Neuronal stem cell (in vitro differentiated cells): ENCODE measurements around the gene ADO.

ENCODE experiments used
- DNase-seq: peaks from one replicate; pipeline ENCODE4 v3.0.0-alpha.2; 2013; ENCODE audit warnings: low spot score
- H2AFZ ChIP-seq: one replicate; pipeline ENCODE4 v1.6.1; 2013; ENCODE audit warnings: mild to moderate bottlenecking, low read length, inconsistent platforms
- H2AK5ac ChIP-seq: 2 replicates; pipeline ENCODE4 v1.6.1; 2013; ENCODE audit warnings: low read depth, mild to moderate bottlenecking, inconsistent platforms, low read length, moderate library complexity, mixed read lengths
- H2BK120ac ChIP-seq: 2 replicates; pipeline ENCODE4 v1.6.1; 2013; ENCODE audit warnings: low read depth, mild to moderate bottlenecking, inconsistent platforms, low read length, moderate library complexity, mixed read lengths
- H2BK12ac ChIP-seq: one replicate; pipeline ENCODE4 v1.6.1; 2013; ENCODE audit warnings: low read length, inconsistent platforms
- H2BK15ac ChIP-seq: 2 replicates; pipeline ENCODE4 v1.6.1; 2013; ENCODE audit warnings: mild to moderate bottlenecking, low read length, inconsistent platforms, mixed read lengths
- H2BK5ac ChIP-seq: one replicate; pipeline ENCODE4 v1.6.1; 2013; ENCODE audit warnings: inconsistent platforms, mild to moderate bottlenecking, low read length, moderate library complexity
- H3K14ac ChIP-seq: one replicate; pipeline ENCODE4 v1.6.1; 2013; ENCODE audit warnings: low read length, inconsistent platforms
- H3K18ac ChIP-seq: 2 replicates; pipeline ENCODE4 v1.6.1; 2013; ENCODE audit warnings: low read length, inconsistent platforms
- H3K23ac ChIP-seq: 2 replicates; pipeline ENCODE4 v1.6.1; 2013; ENCODE audit warnings: low read depth, mild to moderate bottlenecking, mixed read lengths, low read length, inconsistent platforms; ENCODE audit not compliant: poor library complexity
- H3K27ac ChIP-seq: replicated peaks from 3 replicates; pipeline ENCODE4 v1.5.1; 2013; ENCODE audit warnings: low read length, inconsistent platforms
- H3K27me3 ChIP-seq, 3 experiments: 2 replicates each; pipeline ENCODE4 v1.6.1; 2013; ENCODE audit warnings: low read length in 3 of 3, mild to moderate bottlenecking in 2 of 3, inconsistent platforms in 1 of 3, low read depth in 1 of 3, mixed read lengths in 1 of 3, moderate library complexity in 1 of 3; ENCODE audit not compliant: control insufficient read depth in 3 of 3, insufficient read depth in 3 of 3
- H3K36me3 ChIP-seq, 2 donors: replicated peaks in 1 of 2; 2 replicates each; pipeline ENCODE4 v1.6.1; 2013; ENCODE audit warnings: low read length in 2 of 2; ENCODE audit not compliant: control insufficient read depth in 2 of 2, insufficient read depth in 2 of 2
- H3K4ac ChIP-seq: 2 replicates; pipeline ENCODE4 v1.6.1; 2013; ENCODE audit warnings: inconsistent platforms, mild to moderate bottlenecking, low read length, moderate library complexity
- H3K4me1 ChIP-seq, 2 donors: 1 replicate in 1 of 2; 2 replicates in 1 of 2; pipeline ENCODE4 v1.6.1; 2013; ENCODE audit warnings: low read length in 2 of 2, low read depth in 1 of 2; ENCODE audit not compliant: control insufficient read depth in 2 of 2, insufficient read depth in 1 of 2
- H3K4me2 ChIP-seq: one replicate; pipeline ENCODE4 v1.6.1; 2013; ENCODE audit warnings: mild to moderate bottlenecking, low read length, inconsistent platforms; ENCODE audit not compliant: insufficient read depth, poor library complexity, severe bottlenecking
- H3K4me3 ChIP-seq, 2 donors: 2 replicates each; pipeline ENCODE4 v1.5.1; 2013; ENCODE audit warnings: low read length in 2 of 2, mild to moderate bottlenecking in 2 of 2, inconsistent platforms in 1 of 2, moderate library complexity in 1 of 2
- H3K79me1 ChIP-seq: one replicate; pipeline ENCODE4 v1.6.1; 2013; ENCODE audit warnings: low read depth, mild to moderate bottlenecking, inconsistent platforms, low read length, moderate library complexity
- H3K9ac ChIP-seq: one replicate; pipeline ENCODE4 v1.6.1; 2013; ENCODE audit warnings: mild to moderate bottlenecking, low read depth, low read length, inconsistent platforms; ENCODE audit not compliant: poor library complexity
- H3K9me3 ChIP-seq, 2 donors: replicated peaks in 1 of 2; 2 replicates each; pipeline versions ENCODE3 to v1.6.1; 2013; ENCODE audit warnings: low read length in 2 of 2, mild to moderate bottlenecking in 2 of 2, inconsistent platforms in 1 of 2, low read depth in 1 of 2, mixed read lengths in 1 of 2, moderate library complexity in 1 of 2; ENCODE audit not compliant: control insufficient read depth in 2 of 2, insufficient read depth in 1 of 2
- H4K8ac ChIP-seq: one replicate; pipeline ENCODE4 v1.6.1; 2013; ENCODE audit warnings: low read depth, mild to moderate bottlenecking, inconsistent platforms, low read length, moderate library complexity
- H4K91ac ChIP-seq: one replicate; pipeline ENCODE4 v1.6.1; 2013; ENCODE audit warnings: low read length, low read depth, mild to moderate bottlenecking, inconsistent platforms; ENCODE audit not compliant: poor library complexity
- WGBS, 2 donors: extraction: QIAGEN DNeasy Blood & Tissue Kit; methylation state at CpG; one replicate each; pipeline ENCODE4 v1.1.7; 2013; ENCODE audit warnings: missing lambda C conversion rate in 2 of 2, mixed read lengths in 1 of 2; ENCODE audit not compliant: insufficient read length in 2 of 2, insufficient replicate concordance in 1 of 2; ENCODE audit errors: extremely low coverage in 2 of 2; 5-methylcytosine and 5-hydroxymethylcytosine counted together

ADO gene

GRCh38 chr10:62851442-62851841 lies 46.9 kb downstream of the ADO start:
- no peak for DNase-seq
- Histone ChIP-seq H3K23ac (no peak overlapping the region), H2BK15ac (no peak overlapping the region), H2BK12ac (no peak overlapping the region), H3K4me1 (no peaks in the 10 kb centered on the region), H2BK120ac (no peak overlapping the region), H3K18ac (no peak overlapping the region), H3K27me3 (no peaks in the 10 kb centered on the region), H3K4ac (no peak overlapping the region), H2AK5ac (no peak overlapping the region), H4K8ac (no peak overlapping the region), H4K91ac (no peak overlapping the region), H2AFZ (no peak overlapping the region), H3K4me2 (no peak overlapping the region), H3K9me3 (no peaks in the 10 kb centered on the region), H3K14ac (no peak overlapping the region), H2BK5ac (no peak overlapping the region), H3K4me3 (no peak overlapping the region), H3K27ac (no peak overlapping the region), H3K79me1 (no peaks in the 10 kb centered on the region), H3K9ac (no peak overlapping the region), H3K36me3 (no peaks in the 10 kb centered on the region)
- no CpG with 5 or more reads among the region's 2 CpGs for WGBS, 2 donors

- Histone ChIP-seq H2BK15ac (no peak overlapping the region), H2BK120ac (no peak overlapping the region), H3K4me2 (no peak overlapping the region), H3K18ac (no peak overlapping the region), H3K4ac (no peak overlapping the region), H3K14ac (no peak overlapping the region), H3K36me3 (no peaks in the 10 kb centered on the region), H2AFZ (no peak overlapping the region), H2BK5ac (no peak overlapping the region), H3K27me3 (no peaks in the 10 kb centered on the region), H3K9ac (no peak overlapping the region), H3K79me1 (no peaks in the 10 kb centered on the region), H4K8ac (no peak overlapping the region), H3K4me3 (no peak overlapping the region), H2AK5ac (no peak overlapping the region), H3K9me3 (no peaks in the 10 kb centered on the region), H2BK12ac (no peak overlapping the region), H3K23ac (no peak overlapping the region), H3K27ac (no peak overlapping the region), H4K91ac (no peak overlapping the region), H3K4me1 (no peaks in the 10 kb centered on the region)
- no CpG with 5 or more reads among the region's 6 CpGs for WGBS, 2 donors
- DNase-seq = no peak
Observed at GRCh38 chr10:62852961-62853702, 48.6 kb downstream of the ADO start.

- no peak overlapping the region for H3K9ac ChIP-seq
- no peak overlapping the region for H2BK12ac ChIP-seq
- H3K14ac ChIP-seq = no peak overlapping the region
- no peak overlapping the region for H4K91ac ChIP-seq
- no peak overlapping the region for H2AFZ ChIP-seq
- H3K9me3 ChIP-seq = no peaks in the 10 kb centered on the region
- H3K4me3 ChIP-seq = no peak overlapping the region
- H3K27ac ChIP-seq = no peak overlapping the region
- no peak overlapping the region for H3K18ac ChIP-seq
- H2AK5ac ChIP-seq = no peak overlapping the region
- H3K36me3 ChIP-seq = no peaks in the 10 kb centered on the region
- no peak overlapping the region for H2BK5ac ChIP-seq
- no peak overlapping the region for H2BK120ac ChIP-seq
- WGBS, 2 donors = no CpG with 5 or more reads among the region's 5 CpGs
- no peak overlapping the region for H2BK15ac ChIP-seq
- no peaks in the 10 kb centered on the region for H3K79me1 ChIP-seq
- no peaks in the 10 kb centered on the region for H3K4me1 ChIP-seq
- H4K8ac ChIP-seq = no peak overlapping the region
- H3K4ac ChIP-seq = no peak overlapping the region
- no peak for DNase-seq
- H3K4me2 ChIP-seq = no peak overlapping the region
- no peaks in the 10 kb centered on the region for H3K27me3 ChIP-seq
- H3K23ac ChIP-seq = no peak overlapping the region
Observed at GRCh38 chr10:62853710-62854109, 49.2 kb downstream of the ADO start.

GRCh38 chr10:62856021-62856420 lies 51.5 kb downstream of the ADO start:
- H2AFZ ChIP-seq = no peak overlapping the region
- H3K9me3 ChIP-seq = no peaks in the 10 kb centered on the region
- H3K27me3 ChIP-seq = no peaks in the 10 kb centered on the region
- no peaks in the 10 kb centered on the region for H3K36me3 ChIP-seq
- no peak overlapping the region for H3K27ac ChIP-seq
- no peak overlapping the region for H2BK5ac ChIP-seq
- no peak overlapping the region for H3K4me2 ChIP-seq
- H4K8ac ChIP-seq = no peak overlapping the region
- H3K18ac ChIP-seq = no peak overlapping the region
- no peak overlapping the region for H2AK5ac ChIP-seq
- no peak overlapping the region for H2BK120ac ChIP-seq
- no peak overlapping the region for H3K14ac ChIP-seq
- H3K79me1 ChIP-seq = no peaks in the 10 kb centered on the region
- peaks cover 0 to 8% of the 10 kb centered on the region in 2 donors for H3K4me1 ChIP-seq
- H3K4ac ChIP-seq = no peak overlapping the region
- H3K4me3 ChIP-seq = no peak overlapping the region
- no peak overlapping the region for H3K9ac ChIP-seq
- DNase-seq = no peak
- no peak overlapping the region for H2BK15ac ChIP-seq
- H4K91ac ChIP-seq = no peak overlapping the region
- no peak overlapping the region for H3K23ac ChIP-seq
- H2BK12ac ChIP-seq = no peak overlapping the region
- no CpG with 5 or more reads among the region's 4 CpGs for WGBS, 2 donors
